GM06990 (cell line): ENCODE data around the gene GLUD1.

Source experiments
- DNase-seq: peaks from one replicate; pipeline ENCODE4 v3.0.0-alpha.2; 2011; ENCODE audit not compliant: insufficient read length; ENCODE audit errors: extremely low read depth
- H3K27me3 ChIP-seq: replicated peaks from 2 replicates; pipeline ENCODE4 v1.6.0; 2011; ENCODE audit warnings: low read length; ENCODE audit not compliant: control insufficient read depth, insufficient read depth
- H3K36me3 ChIP-seq: 2 replicates; pipeline ENCODE4 v1.5.1; 2011; ENCODE audit warnings: low read length; ENCODE audit not compliant: control insufficient read depth, insufficient read depth
- H3K4me3 ChIP-seq: replicated peaks from 2 replicates; pipeline ENCODE4 v1.5.1; 2011; ENCODE audit warnings: low read depth, mild to moderate bottlenecking, control low read depth, low read length
- CTCF ChIP-seq: IDR thresholded peaks from 2 replicates; pipeline ENCODE4 v1.5.1; 2011; ENCODE audit warnings: low read length, control low read depth, mild to moderate bottlenecking, inconsistent platforms; ENCODE audit not compliant: insufficient read depth, poor library complexity, severe bottlenecking

The GLUD1 gene

GRCh38 chr10:87064651-87065050, 30.0 kb downstream of the GLUD1 start:
- Histone ChIP-seq H3K4me3 (no peak overlapping the region), H3K36me3 (peaks cover 4% of the 10 kb centered on the region), H3K27me3 (no peaks in the 10 kb centered on the region)
- no peak for TF ChIP-seq CTCF
- no peak for DNase-seq

GRCh38 chr10:87060280-87060928, 34.2 kb downstream of the GLUD1 start:
- H3K4me3 ChIP-seq: no peak overlapping the region
- no peaks in the 10 kb centered on the region for H3K27me3 ChIP-seq
- peaks cover 5% of the 10 kb centered on the region for H3K36me3 ChIP-seq
- no peak for TF ChIP-seq CTCF
- DNase-seq: no peak

- TF ChIP-seq CTCF: no peak
- DNase-seq: no peak
- H3K4me3 ChIP-seq: no peak overlapping the region
- no peaks in the 10 kb centered on the region for H3K27me3 ChIP-seq
- peaks cover 5% of the 10 kb centered on the region for H3K36me3 ChIP-seq
Observed at GRCh38 chr10:87059401-87059800, 35.2 kb downstream of the GLUD1 start.

- no peak for TF ChIP-seq CTCF
- H3K36me3 ChIP-seq: peaks cover 10% of the 10 kb centered on the region
- H3K4me3 ChIP-seq: no peak overlapping the region
- H3K27me3 ChIP-seq: no peaks in the 10 kb centered on the region
- no peak for DNase-seq
Observed at GRCh38 chr10:87058171-87058570, 36.5 kb downstream of the GLUD1 start.

- DNase-seq: no peak
- H3K27me3 ChIP-seq: no peaks in the 10 kb centered on the region
- no peak for TF ChIP-seq CTCF
- no peak overlapping the region for H3K4me3 ChIP-seq
- peaks cover 13% of the 10 kb centered on the region for H3K36me3 ChIP-seq
Observed at GRCh38 chr10:87054373-87055295, 40.0 kb downstream of the GLUD1 start.
